K562 (cell line): Measurements from ENCODE around the gene PBXIP1. TPM values are rescaled to one million over a fixed set of nuclear protein-coding genes. Genes with fewer than 3 reads are reported as not detected.

Source experiments
- CEBPG ChIP-seq, 3 experiments: fragments of 200-800 bp in 1 of 3; sonication (Bioruptor generic) in 1 of 3; sonication (generic) in 1 of 3; formaldehyde crosslinking in 1 of 3; IDR thresholded peaks in 2 of 3; conservative IDR thresholded peaks in 1 of 3; 2 replicates each; pipeline versions ENCODE4 v1.6.1 to v1.8.0; 2016 to 2022; ENCODE audit warnings: missing compliant biosample characterization in 2 of 3, missing genetic modification characterization in 2 of 3, mild to moderate bottlenecking in 1 of 3, missing genetic modification reagents in 1 of 3
- CLOCK ChIP-seq: fragments of 250-450 bp; sonication (Bioruptor Pico); IDR thresholded peaks from 2 replicates; pipeline ENCODE4 v1.4.0; 2020; ENCODE audit warnings: mild to moderate bottlenecking, moderate library complexity, borderline replicate concordance
- ELK1 ChIP-seq: sonication (generic); formaldehyde crosslinking; IDR thresholded peaks from 2 replicates; pipeline ENCODE4 v1.8.1; 2022; ENCODE audit warnings: missing genetic modification reagents
- ERF ChIP-seq: fragments of 450-650 bp; formaldehyde crosslinking; IDR thresholded peaks from 2 replicates; pipeline ENCODE4 v1.4.0; 2020; ENCODE audit warnings: mild to moderate bottlenecking, mixed read lengths
- FOXK2 ChIP-seq, 2 experiments: fragments of 450-650 bp; IDR thresholded peaks in 1 of 2; conservative IDR thresholded peaks in 1 of 2; 2 replicates each; pipeline ENCODE4 v1.6.1; 2016; ENCODE audit warnings: low read depth in 2 of 2, mild to moderate bottlenecking in 1 of 2
- KAT7 ChIP-seq: sonication (generic); formaldehyde crosslinking; IDR thresholded peaks from 2 replicates; pipeline ENCODE4 v1.8.0; 2022; ENCODE audit warnings: missing genetic modification reagents, mild to moderate bottlenecking, borderline replicate concordance
- MTA3 ChIP-seq: fragments of 450-650 bp; formaldehyde crosslinking; IDR thresholded peaks from 2 replicates; pipeline ENCODE4 v1.6.1; 2017; ENCODE audit warnings: mild to moderate bottlenecking, borderline replicate concordance
- MYC ChIP-seq, 2 experiments: fragments of 250-450 bp in 1 of 2; sonication (Bioruptor Pico) in 1 of 2; IDR thresholded peaks; 2 replicates each; pipeline versions ENCODE4 v1.5.1 to v1.6.1; 2012 to 2021; ENCODE audit warnings: low read depth in 2 of 2, borderline replicate concordance in 1 of 2, improper control_type of control experiment in 1 of 2, low read length in 1 of 2, mild to moderate bottlenecking in 1 of 2, moderate library complexity in 1 of 2
- MYNN ChIP-seq, 2 experiments: sonication (generic); formaldehyde crosslinking in 1 of 2; IDR thresholded peaks; 2 replicates each; pipeline versions ENCODE4 v1.5.0 to v1.6.1; 2016 to 2020; ENCODE audit warnings: antibody characterized with exemption in 1 of 2, missing genetic modification reagents in 1 of 2
- SIN3B ChIP-seq: fragments of 450-650 bp; IDR thresholded peaks from 2 replicates; pipeline ENCODE4 v1.6.1; 2017; ENCODE audit warnings: low read depth, mild to moderate bottlenecking, moderate library complexity
- SMARCA4 ChIP-seq: fragments of 450-650 bp; IDR thresholded peaks from 2 replicates; pipeline ENCODE4 v1.6.1; 2016
- SMARCC2 ChIP-seq: fragments of 450-650 bp; IDR thresholded peaks from 2 replicates; pipeline ENCODE4 v1.6.1; 2017; ENCODE audit warnings: antibody characterized with exemption, moderate library complexity, mild to moderate bottlenecking, low read depth
- TEAD1 ChIP-seq, 2 experiments: fragments of 450-650 bp in 1 of 2; sonication (generic) in 1 of 2; formaldehyde crosslinking; IDR thresholded peaks; 2 replicates each; pipeline versions ENCODE4 v1.4.0 to v1.8.0; 2020 to 2022; ENCODE audit warnings: mild to moderate bottlenecking in 2 of 2, missing genetic modification reagents in 1 of 2
- YBX1 ChIP-seq: fragments of 450-650 bp; IDR thresholded peaks from 2 replicates; pipeline ENCODE4 v1.7.1; 2016; ENCODE audit warnings: mild to moderate bottlenecking
- ZFX ChIP-seq: sonication (generic); formaldehyde crosslinking; IDR thresholded peaks from 2 replicates; pipeline ENCODE4 v1.8.0; 2022; ENCODE audit warnings: mild to moderate bottlenecking, missing genetic modification reagents, moderate library complexity
- polyA plus RNA-seq, 8 experiments: library from polyadenylated mRNA; depleted of rRNA in 4 of 8; stranded (reverse) in 5 of 8; unstranded in 3 of 8; fragments of >200 nt; fragmentation: Nextera tagmentation in 2 of 8; fragmentation: Illumina TruSeq in 1 of 8; extraction: Ambion mirVana in 2 of 8; extraction: Trizol in 1 of 8; gene quantifications; 2 replicates each; pipeline versions ENCODE4 v1.2.1 to v1.2.3, GENCODE V29; 2011 to 2014; ENCODE audit warnings: inconsistent platforms in 1 of 8, missing spikeins in 1 of 8
- total RNA-seq, 7 experiments: library from RNA; depleted of rRNA in 6 of 7; stranded (reverse); fragments of >200 nt in 6 of 7; fragmentation: Illumina TruSeq in 2 of 7; extraction: Trizol in 2 of 7; gene quantifications; 2 replicates each; pipeline versions ENCODE4 v1.2.1 to v1.2.3, GENCODE V29; 2011 to 2021; ENCODE audit warnings: low replicate concordance in 1 of 7

The PBXIP1 gene
- total and polyA plus RNA-seq, 9 of the 15 experiments (the other 6 are each of a cell fraction or from before 2014, with no cell fraction given), result 0.13 to 8.3 (median 5.8) TPM

GRCh38 chr1:154975409-154976059 is 19.6 kb upstream of the PBXIP1 start (continued):
- TF ChIP-seq CEBPG (CRISPR knock-in tag; IDR thresholded peaks at IDR 0.05) (no peak; the same call in 1 of the 2 replicates), CEBPG (tag; conservative IDR thresholded peaks at IDR 0.05 in 1 of 2, IDR thresholded peaks at IDR 0.05 in 1 of 2) (peak in 1 of 2 experiments; percentile 82; a peak in 2 of 4 replicates), SMARCA4 (0 out of 2 replicates have a peak, but pooled peaks have one; percentile 12), KAT7 (CRISPR knock-in tag) (0 out of 2 replicates have a peak, but pooled peaks have one; percentile 6), MTA3 (0 out of 2 replicates have a peak, but pooled peaks have one; percentile 22), FOXK2 (conservative IDR thresholded peaks at IDR 0.05 in 1 of 2, IDR thresholded peaks at IDR 0.05 in 1 of 2; ENCODE audit: low read depth in 2 of 2) (peak; percentile 61 to 81), ELK1 (CRISPR knock-in tag) (no peak), SIN3B (no peak), SMARCC2 (no peak), YBX1 (no peak), MYC (IDR thresholded peaks at IDR 0.05; ENCODE audit: low read depth, low read length) (peak; percentile 22; the same call in 1 of the 2 replicates), MYC (CRISPR knock-in tag; IDR thresholded peaks at IDR 0.05; ENCODE audit: borderline replicate concordance, low read depth) (no peak), MYNN (IDR thresholded peaks at IDR 0.05) (0 out of 2 replicates have a peak, but pooled peaks have one; percentile 6), MYNN (CRISPR knock-in tag; IDR thresholded peaks at IDR 0.05) (no peak), ZFX (CRISPR knock-in tag) (peak; percentile 40; the same call in 1 of the 2 replicates), ERF (CRISPR knock-in tag) (0 out of 2 replicates have a peak, but pooled peaks have one; percentile 17), TEAD1 (CRISPR knock-in tag; IDR thresholded peaks at IDR 0.05) (no peak), CLOCK (CRISPR knock-in tag) (no peak)
